ENCODE results near the gene HOXA5.

The HOXA5 gene

GRCh38 chr7:27116962-27117886, 26.3 kb downstream of the HOXA5 start:
- Histone ChIP-seq H3K36me3 (ENCODE audit: control insufficient read depth, insufficient read depth, low read length) (no peaks in the 10 kb centered on the region), H3K4me1 (ENCODE audit: control insufficient read depth, insufficient read depth, low read length, poor library complexity, severe bottlenecking) (peaks cover 10% of the 10 kb centered on the region), H3K27ac (ENCODE audit: low read depth, low read length, severe bottlenecking) (no peak overlapping the region), H3K9me3 (ENCODE audit: control insufficient read depth, low read length) (no peaks in the 10 kb centered on the region), H3K4me3 (ENCODE audit: extremely low read depth, insufficient read depth, low read length, poor library complexity, severe bottlenecking) (no peak overlapping the region)
- WGBS, 2 experiments (ENCODE audit: insufficient coverage in 2 of 2), result 9 to 10% methylated on average over 9 to 12 of the region's 12 CpGs

- peak overlapping the region; percentile 6 for H3K4me3 ChIP-seq (ENCODE audit: extremely low read depth, insufficient read depth, low read length, poor library complexity, severe bottlenecking)
- WGBS, 2 experiments (ENCODE audit: insufficient coverage in 2 of 2), result 5% methylated on average over 4 to 11 of the region's 20 CpGs
Measured at GRCh38 chr7:27116031-27116961, 27.2 kb downstream of the HOXA5 start.

GRCh38 chr7:27115221-27116026, 28.1 kb downstream of the HOXA5 start:
- H3K9me3 ChIP-seq (ENCODE audit: control insufficient read depth, low read length), result no peaks in the 10 kb centered on the region
- H3K4me1 ChIP-seq (ENCODE audit: control insufficient read depth, insufficient read depth, low read length, poor library complexity, severe bottlenecking), result peaks cover 17% of the 10 kb centered on the region
- H3K27ac ChIP-seq (ENCODE audit: low read depth, low read length, severe bottlenecking), result peak overlapping the region; percentile 71
- peak overlapping the region; percentile 24 for H3K4me3 ChIP-seq (ENCODE audit: extremely low read depth, insufficient read depth, low read length, poor library complexity, severe bottlenecking)
- H3K36me3 ChIP-seq (ENCODE audit: control insufficient read depth, insufficient read depth, low read length), result no peaks in the 10 kb centered on the region
- 0 to 1% methylated on average over 35 to 36 of the region's 45 CpGs for WGBS, 2 experiments (ENCODE audit: insufficient coverage in 2 of 2)

More at GRCh38 chr7:27116031-27116961, 27.2 kb downstream of the HOXA5 start:
- no peaks in the 10 kb centered on the region for H3K9me3 ChIP-seq (ENCODE audit: control insufficient read depth, low read length)
- peaks cover 10% of the 10 kb centered on the region for H3K4me1 ChIP-seq (ENCODE audit: control insufficient read depth, insufficient read depth, low read length, poor library complexity, severe bottlenecking)
- H3K27ac ChIP-seq (ENCODE audit: low read depth, low read length, severe bottlenecking), result no peak overlapping the region
- H3K36me3 ChIP-seq (ENCODE audit: control insufficient read depth, insufficient read depth, low read length), result no peaks in the 10 kb centered on the region

GRCh38 chr7:27114881-27115220, 28.6 kb downstream of the HOXA5 start:
- Histone ChIP-seq H3K4me1 (ENCODE audit: control insufficient read depth, insufficient read depth, low read length, poor library complexity, severe bottlenecking) (peaks cover 19% of the 10 kb centered on the region), H3K4me3 (ENCODE audit: extremely low read depth, insufficient read depth, low read length, poor library complexity, severe bottlenecking) (no peak overlapping the region), H3K36me3 (ENCODE audit: control insufficient read depth, insufficient read depth, low read length) (no peaks in the 10 kb centered on the region), H3K27ac (ENCODE audit: low read depth, low read length, severe bottlenecking) (peak overlapping the region; percentile 71), H3K9me3 (ENCODE audit: control insufficient read depth, low read length) (no peaks in the 10 kb centered on the region)
- WGBS, 2 experiments (ENCODE audit: insufficient coverage in 2 of 2), result 0 to 16% methylated on average over 3 to 4 of the region's 6 CpGs

GRCh38 chr7:27113991-27114769, 29.3 kb downstream of the HOXA5 start:
- Histone ChIP-seq H3K36me3 (ENCODE audit: control insufficient read depth, insufficient read depth, low read length) (no peaks in the 10 kb centered on the region), H3K9me3 (ENCODE audit: control insufficient read depth, low read length) (no peaks in the 10 kb centered on the region), H3K27ac (ENCODE audit: low read depth, low read length, severe bottlenecking) (peak overlapping the region; percentile 83), H3K4me3 (ENCODE audit: extremely low read depth, insufficient read depth, low read length, poor library complexity, severe bottlenecking) (peak overlapping the region; percentile 12), H3K4me1 (ENCODE audit: control insufficient read depth, insufficient read depth, low read length, poor library complexity, severe bottlenecking) (peaks cover 19% of the 10 kb centered on the region)
- 0% methylated on average over 4 to 5 of the region's 26 CpGs for WGBS, 2 experiments (ENCODE audit: insufficient coverage in 2 of 2)

- WGBS, 2 experiments (ENCODE audit: insufficient coverage in 2 of 2), result 0 to 1% methylated on average over 21 to 28 of the region's 57 CpGs
- H3K9me3 ChIP-seq (ENCODE audit: control insufficient read depth, low read length), result no peaks in the 10 kb centered on the region
- H3K36me3 ChIP-seq (ENCODE audit: control insufficient read depth, insufficient read depth, low read length), result no peaks in the 10 kb centered on the region
- H3K4me3 ChIP-seq (ENCODE audit: extremely low read depth, insufficient read depth, low read length, poor library complexity, severe bottlenecking), result peak overlapping the region; percentile 27
- H3K4me1 ChIP-seq (ENCODE audit: control insufficient read depth, insufficient read depth, low read length, poor library complexity, severe bottlenecking), result peaks cover 19% of the 10 kb centered on the region
- H3K27ac ChIP-seq (ENCODE audit: low read depth, low read length, severe bottlenecking), result peak overlapping the region; percentile 77
Measured at GRCh38 chr7:27112955-27113949, 30.2 kb downstream of the HOXA5 start.

GRCh38 chr7:27112361-27112760, 31.1 kb downstream of the HOXA5 start:
- Histone ChIP-seq H3K9me3 (ENCODE audit: control insufficient read depth, low read length) (no peaks in the 10 kb centered on the region), H3K36me3 (ENCODE audit: control insufficient read depth, insufficient read depth, low read length) (no peaks in the 10 kb centered on the region), H3K27ac (ENCODE audit: low read depth, low read length, severe bottlenecking) (no peak overlapping the region), H3K4me3 (ENCODE audit: extremely low read depth, insufficient read depth, low read length, poor library complexity, severe bottlenecking) (no peak overlapping the region), H3K4me1 (ENCODE audit: control insufficient read depth, insufficient read depth, low read length, poor library complexity, severe bottlenecking) (peaks cover 21% of the 10 kb centered on the region)
- no CpG with 5 or more reads among the region's 4 CpGs for WGBS, 2 experiments (ENCODE audit: insufficient coverage in 2 of 2)

GRCh38 chr7:27111751-27112277, 31.7 kb downstream of the HOXA5 start:
- Histone ChIP-seq H3K9me3 (ENCODE audit: control insufficient read depth, low read length) (no peaks in the 10 kb centered on the region), H3K4me1 (ENCODE audit: control insufficient read depth, insufficient read depth, low read length, poor library complexity, severe bottlenecking) (peaks cover 24% of the 10 kb centered on the region), H3K36me3 (ENCODE audit: control insufficient read depth, insufficient read depth, low read length) (no peaks in the 10 kb centered on the region), H3K27ac (ENCODE audit: low read depth, low read length, severe bottlenecking) (peak overlapping the region; percentile 39), H3K4me3 (ENCODE audit: extremely low read depth, insufficient read depth, low read length, poor library complexity, severe bottlenecking) (no peak overlapping the region)
- no CpG with 5 or more reads among the region's 4 CpGs for WGBS, 2 experiments (ENCODE audit: insufficient coverage in 2 of 2)
